Hepatocyte (in vitro differentiated cells): ENCODE measurements around the gene PAM. TPM values are rescaled to one million over a fixed set of nuclear protein-coding genes. Genes with fewer than 3 reads are reported as not detected.

Experiments
- DNase-seq: peaks from one replicate; pipeline ENCODE4 v3.0.0-alpha.2; 2016; ENCODE audit warnings: low spot score
- H2AFZ ChIP-seq: fragments of 200-600 bp; sonication (generic); 2 replicates; pipeline ENCODE4 v1.6.0; 2016; ENCODE audit warnings: antibody characterized with exemption, mild to moderate bottlenecking
- H3K27ac ChIP-seq: fragments of 200-600 bp; sonication (generic); 2 replicates; pipeline ENCODE4 v1.5.1; 2016; ENCODE audit warnings: mild to moderate bottlenecking
- H3K27me3 ChIP-seq: fragments of 200-600 bp; sonication (generic); 2 replicates; pipeline ENCODE4 v1.6.1; 2016
- H3K36me3 ChIP-seq: fragments of 200-600 bp; sonication (generic); replicated peaks from 2 replicates; pipeline ENCODE4 v1.5.1; 2016; ENCODE audit warnings: low read depth; ENCODE audit not compliant: insufficient read depth
- H3K4me1 ChIP-seq: fragments of 200-600 bp; sonication (generic); 2 replicates; pipeline ENCODE4 v1.5.1; 2016; ENCODE audit warnings: mild to moderate bottlenecking, moderate library complexity; ENCODE audit not compliant: insufficient read depth
- H3K4me2 ChIP-seq: fragments of 200-600 bp; sonication (generic); 2 replicates; pipeline ENCODE4 v1.6.0; 2016
- H3K4me3 ChIP-seq: fragments of 200-600 bp; sonication (generic); 2 replicates; pipeline ENCODE4 v1.5.1; 2016; ENCODE audit warnings: mild to moderate bottlenecking
- H3K79me2 ChIP-seq: fragments of 200-600 bp; sonication (generic); 2 replicates; pipeline ENCODE4 v1.6.0; 2017; ENCODE audit warnings: mild to moderate bottlenecking
- H3K9me2 ChIP-seq: fragments of 200-600 bp; sonication (generic); replicated peaks from 2 replicates; pipeline ENCODE4 v1.6.0; 2017; ENCODE audit warnings: mild to moderate bottlenecking; ENCODE audit not compliant: insufficient read depth
- H3K9me3 ChIP-seq: fragments of 200-600 bp; sonication (generic); 2 replicates; pipeline ENCODE4 v1.5.1; 2016; ENCODE audit warnings: low read depth, mild to moderate bottlenecking
- H4K20me1 ChIP-seq: fragments of 200-600 bp; sonication (generic); 2 replicates; pipeline ENCODE4 v1.6.0; 2016; ENCODE audit warnings: mild to moderate bottlenecking; ENCODE audit not compliant: insufficient read depth, poor library complexity, severe bottlenecking
- CTCF ChIP-seq: fragments of 200-600 bp; sonication (generic); IDR thresholded peaks from 2 replicates; pipeline ENCODE4 v1.5.1; 2016; ENCODE audit warnings: antibody characterized with exemption, mild to moderate bottlenecking; ENCODE audit not compliant: poor library complexity
- EZH2 ChIP-seq: fragments of 200-600 bp; sonication (generic); IDR thresholded peaks from 2 replicates; pipeline ENCODE4 v1.6.1; 2016; ENCODE audit warnings: antibody characterized with exemption, mild to moderate bottlenecking, borderline replicate concordance
- EZH2phosphoT487 ChIP-seq: fragments of 200-600 bp; sonication (generic); IDR thresholded peaks from one replicate; pipeline ENCODE4 v1.6.1; 2018; ENCODE audit warnings: antibody characterized with exemption, mild to moderate bottlenecking, low read depth, moderate library complexity; ENCODE audit not compliant: unreplicated experiment, severe bottlenecking
- WGBS: methylation state at CpG from one replicate; pipeline ENCODE4 v1.1.6; 2016; ENCODE audit warnings: low lambda C conversion rate; ENCODE audit errors: missing lambda C conversion rate; 5-methylcytosine and 5-hydroxymethylcytosine counted together
- polyA plus RNA-seq: library from polyadenylated mRNA; unstranded; fragments of >200 nt; fragmentation: Nextera tagmentation; extraction: Ambion mirVana; gene quantifications from 2 replicates; pipeline ENCODE4 v1.2.1, GENCODE V29; 2016
- total RNA-seq: library from RNA; depleted of rRNA; stranded (reverse); fragments of >200 nt; gene quantifications from 2 replicates; pipeline ENCODE4 v1.2.3, GENCODE V29; 2014

PAM gene
- total and polyA plus RNA-seq, 2 experiments from 2014 or later: 118 to 158 TPM

GRCh38 chr5:102796009-102796408, 40.9 kb downstream of the PAM start:
- Histone ChIP-seq H4K20me1 (no peaks in the 10 kb centered on the region), H3K9me2 (no peaks in the 10 kb centered on the region), H2AFZ (no peak overlapping the region), H3K9me3 (no peaks in the 10 kb centered on the region), H3K27me3 (no peaks in the 10 kb centered on the region), H3K79me2 (peaks cover 2% of the 10 kb centered on the region), H3K36me3 (no peaks in the 10 kb centered on the region), H3K4me3 (no peak overlapping the region), H3K4me1 (peaks cover 3% of the 10 kb centered on the region), H3K4me2 (no peak overlapping the region), H3K27ac (no peak overlapping the region)
- no peak for DNase-seq
- TF ChIP-seq EZH2phosphoT487: no peak
- no peak for TF ChIP-seq EZH2
- no peak for TF ChIP-seq CTCF
- WGBS: 87% methylated on average over 2 of the region's 2 CpGs

GRCh38 chr5:102796498-102796897, 41.4 kb downstream of the PAM start:
- no peak overlapping the region for H3K4me2 ChIP-seq
- no peak for DNase-seq
- TF ChIP-seq CTCF (no peak), EZH2 (no peak), EZH2phosphoT487 (no peak)
- peaks cover 3% of the 10 kb centered on the region for H3K4me1 ChIP-seq
- H3K36me3 ChIP-seq: no peaks in the 10 kb centered on the region
- no peaks in the 10 kb centered on the region for H4K20me1 ChIP-seq
- H3K4me3 ChIP-seq: no peak overlapping the region
- 72% methylated on average over 2 of the region's 2 CpGs for WGBS
- no peaks in the 10 kb centered on the region for H3K9me2 ChIP-seq
- H3K27me3 ChIP-seq: no peaks in the 10 kb centered on the region
- H2AFZ ChIP-seq: no peak overlapping the region
- H3K79me2 ChIP-seq: peaks cover 2% of the 10 kb centered on the region
- no peak overlapping the region for H3K27ac ChIP-seq
- no peaks in the 10 kb centered on the region for H3K9me3 ChIP-seq

- Histone ChIP-seq H3K4me2 (no peak overlapping the region), H3K9me2 (no peaks in the 10 kb centered on the region), H3K9me3 (no peaks in the 10 kb centered on the region), H3K27me3 (no peaks in the 10 kb centered on the region), H2AFZ (no peak overlapping the region), H3K36me3 (no peaks in the 10 kb centered on the region), H3K4me1 (peaks cover 3% of the 10 kb centered on the region), H4K20me1 (no peaks in the 10 kb centered on the region), H3K4me3 (no peak overlapping the region), H3K27ac (no peak overlapping the region), H3K79me2 (peaks cover 2% of the 10 kb centered on the region)
- no peak for TF ChIP-seq EZH2
- TF ChIP-seq CTCF: no peak
- no peak for TF ChIP-seq EZH2phosphoT487
- no peak for DNase-seq
- 83% methylated on average over 1 of the region's 1 CpG for whole genome bisulfite sequencing
These were observed 42.3 kb downstream of the PAM start for GRCh38 chr5:102797322-102797884.
